GM12878 (cell line): ENCODE measurements around the gene CAMTA1. TPM values are rescaled to one million over a fixed set of nuclear protein-coding genes. Genes with fewer than 3 reads are reported as not detected.

Experiments used
- ATAC-seq: fragments of 200-7000 bp; cut with Tn5 transposase; 3 replicates; pipeline ENCODE4 v1.9.1; 2020; ENCODE audit warnings: mild to moderate bottlenecking, moderate library complexity
- BruUV-seq: library from RNA; stranded (reverse); fragments of 400-500 nt; replicated peaks from 2 replicates; lab custom pipeline; 2021; lab: Mats Ljungman, UMichigan
- CTCF ChIA-PET: fragments of 300-600 bp; sonication (Branson Sonifier 250); formaldehyde crosslinking; extraction: SDS; loops from one replicate; lab custom pipeline; 2021; ENCODE audit warnings: inconsistent platforms; lab: Yijun Ruan, JAX
- POLR2A ChIA-PET: fragments of 350-600 bp; formaldehyde crosslinking; extraction: SDS; loops from one replicate; lab custom pipeline; 2021; ENCODE audit warnings: inconsistent platforms; lab: Charles Lee
- RAD21 ChIA-PET: fragments of 300-600 bp; sonication (Branson Sonifier 250); formaldehyde crosslinking; loops from one replicate; lab custom pipeline; 2023; ENCODE audit warnings: antibody characterized with exemption; ENCODE audit not compliant: unreplicated experiment; lab: Charles Lee
- SMC1A ChIA-PET: fragments of 300-600 bp; sonication (Branson Sonifier 250); formaldehyde crosslinking; loops from one replicate; lab custom pipeline; 2023; ENCODE audit not compliant: unreplicated experiment, uncharacterized antibody; lab: Charles Lee
- DNase-seq: peaks from one replicate; pipeline ENCODE4 v3.0.0-alpha.2; 2011; ENCODE audit warnings: low read depth, low spot score
- FAIRE-seq: peaks from 3 replicates; lab custom pipeline; 2011; peaks lifted over from hg19 to GRCh38; lab: Jason Lieb, UNC
- H2AFZ ChIP-seq: 2 replicates; pipeline ENCODE4 v1.6.0; 2011; ENCODE audit warnings: low read depth, low read length, control low read depth; ENCODE audit not compliant: control insufficient read depth
- H3K27ac ChIP-seq: 2 replicates; pipeline ENCODE4 v1.5.1; 2011; ENCODE audit warnings: control low read depth; ENCODE audit not compliant: control insufficient read depth, insufficient read depth
- H3K27me3 ChIP-seq, 2 experiments: replicated peaks in 1 of 2; 2 replicates each; pipeline versions ENCODE4 v1.6.0 to v1.6.1; 2011; ENCODE audit warnings: low read length in 1 of 2; ENCODE audit not compliant: control insufficient read depth in 2 of 2, insufficient read depth in 2 of 2
- H3K36me3 ChIP-seq, 2 experiments: 2 replicates each; pipeline ENCODE4 v1.5.1; 2011; ENCODE audit warnings: low read length in 1 of 2; ENCODE audit not compliant: control insufficient read depth in 2 of 2, insufficient read depth in 2 of 2
- H3K4me1 ChIP-seq: 2 replicates; pipeline ENCODE4 v1.6.1; 2011; ENCODE audit warnings: mild to moderate bottlenecking, low read length, moderate library complexity, mixed read lengths; ENCODE audit not compliant: control insufficient read depth, insufficient read depth
- H3K4me2 ChIP-seq: 2 replicates; pipeline ENCODE4 v1.6.0; 2011; ENCODE audit warnings: control low read depth; ENCODE audit not compliant: control insufficient read depth, insufficient read depth
- H3K4me3 ChIP-seq: fragments of 200-600 bp; sonication (generic); 2 replicates; pipeline ENCODE4 v1.5.1; 2016
- H3K79me2 ChIP-seq: 2 replicates; pipeline ENCODE4 v1.6.0; 2011; ENCODE audit warnings: low read length; ENCODE audit not compliant: control insufficient read depth, insufficient read depth
- H3K9ac ChIP-seq: 2 replicates; pipeline ENCODE4 v1.8.0; 2011; ENCODE audit warnings: low read length, control low read depth, mixed read lengths; ENCODE audit not compliant: control insufficient read depth, insufficient read depth
- H3K9me3 ChIP-seq: replicated peaks from 3 replicates; pipeline ENCODE4 v1.5.1; 2011; ENCODE audit warnings: mild to moderate bottlenecking, low read length; ENCODE audit not compliant: control insufficient read depth, insufficient read depth
- H4K20me1 ChIP-seq: 2 replicates; pipeline ENCODE4 v1.6.0; 2011; ENCODE audit not compliant: control insufficient read depth, insufficient read depth
- ATF7 ChIP-seq: fragments of 450-650 bp; IDR thresholded peaks from 2 replicates; pipeline ENCODE4 v1.6.1; 2016; ENCODE audit warnings: low read depth, mild to moderate bottlenecking
- CBX3 ChIP-seq: fragments of 200-600 bp; sonication (generic); IDR thresholded peaks from 2 replicates; pipeline ENCODE4 v1.6.1; 2016; ENCODE audit warnings: low read depth, borderline replicate concordance
- FOS ChIP-seq: IDR thresholded peaks from 3 replicates; pipeline ENCODE4 v1.6.1; 2011; ENCODE audit warnings: borderline replicate concordance; ENCODE audit not compliant: insufficient read length; ENCODE audit errors: extremely low read depth
- FOXM1 ChIP-seq: IDR thresholded peaks from 2 replicates; pipeline ENCODE4 v1.6.1; 2012; ENCODE audit warnings: low read depth, mild to moderate bottlenecking, inconsistent platforms, low read length, moderate library complexity
- RAD21 ChIP-seq: IDR thresholded peaks from 2 replicates; pipeline ENCODE4 v1.6.1; 2011; ENCODE audit warnings: mild to moderate bottlenecking, low read depth, low read length, moderate library complexity; ENCODE audit not compliant: insufficient read depth
- SMC3 ChIP-seq: IDR thresholded peaks from 2 replicates; pipeline ENCODE4 v1.6.1; 2011; ENCODE audit warnings: low read length, improper control_type of control experiment, borderline replicate concordance
- TAF1 ChIP-seq: IDR thresholded peaks from 2 replicates; pipeline ENCODE4 v1.6.1; 2011; ENCODE audit warnings: mild to moderate bottlenecking, low read depth, low read length, borderline replicate concordance
- WGBS: methylation state at CpG from one replicate; pipeline ENCODE4 v1.1.6; 2016; ENCODE audit warnings: low lambda C conversion rate; ENCODE audit not compliant: insufficient replicate concordance, insufficient coverage; ENCODE audit errors: missing lambda C conversion rate; 5-methylcytosine and 5-hydroxymethylcytosine counted together
- in situ Hi-C: fragments of 300-500 bp; cut with MboI; formaldehyde crosslinking; loops from 9 replicates; pipeline ENCODE4 v1.14.3; 2018; ENCODE audit warnings: mixed read lengths
- intact Hi-C: fragments of 100-400 bp; cut with micrococcal nuclease; formaldehyde crosslinking; loops from one replicate; pipeline ENCODE4 v1.14.2; 2022; ENCODE audit not compliant: unreplicated experiment
- polyA plus RNA-seq, 11 experiments: library from polyadenylated mRNA; depleted of rRNA in 4 of 11; unstranded in 6 of 11; stranded (reverse) in 5 of 11; fragments of >200 nt; fragmentation: Nextera tagmentation in 4 of 11; fragmentation: Illumina TruSeq in 1 of 11; extraction: Ambion mirVana in 4 of 11; extraction: Trizol in 1 of 11; gene quantifications; 1 replicate in 1 of 11; 2 replicates in 10 of 11; pipeline versions ENCODE4 v1.2.1 to v1.2.3, GENCODE V29; 2011 to 2016; ENCODE audit warnings: inconsistent platforms in 2 of 11, missing spikeins in 2 of 11, low read depth in 1 of 11
- total RNA-seq, 4 experiments: library from RNA; depleted of rRNA in 3 of 4; stranded (reverse); fragments of >200 nt in 3 of 4; fragmentation: Illumina TruSeq in 1 of 4; extraction: Trizol in 1 of 4; gene quantifications; 2 replicates each; pipeline versions ENCODE4 v1.2.1 to v1.2.3, GENCODE V29; 2013 to 2021
- TF ChIP-seq, protein P1 (sequence below), 3 experiments: IDR thresholded peaks in 2 of 3; conservative IDR thresholded peaks in 1 of 3; 2 replicates each; pipeline ENCODE4 v1.5.1; 2011; ENCODE audit warnings: low read depth in 3 of 3, low read length in 3 of 3, mild to moderate bottlenecking in 3 of 3, control low read depth in 2 of 3, moderate library complexity in 2 of 3, inconsistent platforms in 1 of 3, mixed read lengths in 1 of 3; ENCODE audit not compliant: control insufficient read depth in 2 of 3, insufficient read depth in 1 of 3; ENCODE audit errors: extremely low read depth in 1 of 3

Gene CAMTA1
- total and polyA plus RNA-seq, 10 of the 15 experiments (the other 5 are each of a cell fraction or from before 2014, with no cell fraction given): 37.7 to 148 (median 76.4) TPM

DNA sequence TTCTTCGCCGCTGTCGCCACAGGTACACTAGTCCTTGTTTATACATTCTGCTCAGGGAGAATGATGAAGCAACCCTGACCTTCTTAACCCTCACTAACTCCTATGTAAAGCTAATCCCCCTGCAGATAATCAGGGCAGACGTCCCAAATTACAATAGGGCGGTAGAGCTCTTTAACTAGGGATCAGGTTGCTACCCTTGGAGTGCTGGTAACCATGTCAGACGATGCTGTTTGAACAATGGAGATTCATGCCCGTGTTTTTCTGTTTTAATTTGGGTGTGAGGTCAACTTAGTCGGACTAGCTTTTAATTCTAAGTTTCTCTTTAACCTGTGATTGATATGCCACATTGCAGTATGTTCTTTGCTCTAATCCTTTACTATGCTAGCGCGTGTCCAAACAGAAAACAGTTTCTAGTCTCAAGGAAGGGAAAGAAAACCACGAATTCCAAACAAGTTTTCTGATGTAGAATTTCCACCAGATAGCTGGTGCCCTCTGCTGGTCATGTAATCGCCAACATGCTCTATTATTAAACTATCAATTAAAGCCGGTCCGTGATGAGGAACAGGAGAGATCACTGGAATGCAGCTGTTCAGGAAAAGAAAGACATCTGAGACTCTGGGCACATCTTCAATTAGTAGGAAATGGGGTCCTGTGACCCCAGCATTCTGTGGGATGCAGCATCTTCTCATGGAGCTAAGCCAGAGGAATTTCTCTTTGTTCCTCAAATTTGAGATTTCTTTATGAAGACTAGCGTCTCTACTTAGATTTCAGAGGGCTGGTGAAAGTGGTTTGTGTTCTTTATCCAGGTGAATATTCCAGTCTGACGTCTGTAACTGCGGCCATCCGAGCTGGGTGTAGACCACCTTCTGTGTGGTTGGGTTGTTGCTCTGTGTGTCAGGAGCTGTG, 967.5 kb downstream of the CAMTA1 start:
- in situ Hi-C loops: no loop called here
- no peak overlapping the region for H3K9ac ChIP-seq
- ChIA-PET POLR2A (interaction anchor here (0.5 kb wide), 1 partner anchor 636 kb away, joined by 3 read pairs; no protein-coding TSS in a partner anchor), RAD21 (interaction anchor here (1.1 to 3.4 kb wide), 3 partner anchors 9 to 84 kb away, joined by 3 to 45 read pairs (median 4); no protein-coding TSS in a partner anchor), CTCF (interaction anchor here (0.6 to 7.9 kb wide), 41 partner anchors 8 to 1006 kb away, joined by 3 to 208 read pairs (median 4); partner anchors contain the start of gene VAMP3), SMC1A (interaction anchor here (0.6 to 4.8 kb wide), 16 partner anchors 8 to 1784 kb away, joined by 3 to 55 read pairs (median 3); no protein-coding TSS in a partner anchor)
- H3K27ac ChIP-seq: no peak overlapping the region
- peak overlapping the region; percentile 50 for H2AFZ ChIP-seq
- TF ChIP-seq FOS: no peak
- TF ChIP-seq, protein P1, sequence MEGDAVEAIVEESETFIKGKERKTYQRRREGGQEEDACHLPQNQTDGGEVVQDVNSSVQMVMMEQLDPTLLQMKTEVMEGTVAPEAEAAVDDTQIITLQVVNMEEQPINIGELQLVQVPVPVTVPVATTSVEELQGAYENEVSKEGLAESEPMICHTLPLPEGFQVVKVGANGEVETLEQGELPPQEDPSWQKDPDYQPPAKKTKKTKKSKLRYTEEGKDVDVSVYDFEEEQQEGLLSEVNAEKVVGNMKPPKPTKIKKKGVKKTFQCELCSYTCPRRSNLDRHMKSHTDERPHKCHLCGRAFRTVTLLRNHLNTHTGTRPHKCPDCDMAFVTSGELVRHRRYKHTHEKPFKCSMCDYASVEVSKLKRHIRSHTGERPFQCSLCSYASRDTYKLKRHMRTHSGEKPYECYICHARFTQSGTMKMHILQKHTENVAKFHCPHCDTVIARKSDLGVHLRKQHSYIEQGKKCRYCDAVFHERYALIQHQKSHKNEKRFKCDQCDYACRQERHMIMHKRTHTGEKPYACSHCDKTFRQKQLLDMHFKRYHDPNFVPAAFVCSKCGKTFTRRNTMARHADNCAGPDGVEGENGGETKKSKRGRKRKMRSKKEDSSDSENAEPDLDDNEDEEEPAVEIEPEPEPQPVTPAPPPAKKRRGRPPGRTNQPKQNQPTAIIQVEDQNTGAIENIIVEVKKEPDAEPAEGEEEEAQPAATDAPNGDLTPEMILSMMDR (IDR thresholded peaks at IDR 0.05 in 2 of 3, conservative IDR thresholded peaks at IDR 0.05 in 1 of 3; ENCODE audit: control insufficient read depth in 2 of 3, extremely low read depth in 1 of 3, insufficient read depth in 1 of 3, low read depth in 3 of 3, low read length in 3 of 3): peak; percentile 67 to 77 (median 70)
- no peak for TF ChIP-seq ATF7
- TF ChIP-seq RAD21: peak; percentile 55
- peak; percentile 62 for TF ChIP-seq SMC3
- TF ChIP-seq CBX3: no peak
- TF ChIP-seq FOXM1: no peak
- TF ChIP-seq TAF1: no peak
- no peak overlapping the region for H3K4me2 ChIP-seq
- DNase-seq: no peak
- intact Hi-C loops: loop anchor here (1.0 to 5.0 kb wide), 2 partner anchors 85 to 150 kb away; no protein-coding TSS in a partner anchor
- no peaks in the 10 kb centered on the region for H3K4me1 ChIP-seq
- H3K4me3 ChIP-seq: no peak overlapping the region
- peak; percentile 74 for FAIRE-seq
- ATAC-seq: peak; percentile 69
- H3K36me3 ChIP-seq: no peaks in the 10 kb centered on the region
- no peaks in the 10 kb centered on the region for H4K20me1 ChIP-seq
- 12% methylated on average over 18 of the region's 18 CpGs for WGBS
- no peaks in the 10 kb centered on the region for H3K9me3 ChIP-seq
- BruUV-seq: no TSS peak
- H3K27me3 ChIP-seq: peaks cover 0 to 3% of the 10 kb centered on the region in 2 experiments; a peak in 1 of 4 replicates
- H3K79me2 ChIP-seq: no peaks in the 10 kb centered on the region
